HL-60 (cell line): ENCODE data around the gene VSIG1.

ENCODE experiments used
- POLR2AphosphoS5 ChIP-seq: IDR thresholded peaks from 2 replicates; pipeline ENCODE4 v1.6.1; 2012; ENCODE audit warnings: low read depth
- TF ChIP-seq, protein P1 (sequence below): IDR thresholded peaks from 2 replicates; pipeline ENCODE4 v1.6.1; 2012; ENCODE audit warnings: low read depth; ENCODE audit not compliant: insufficient replicate concordance
- TF ChIP-seq, protein P2 (sequence below): IDR thresholded peaks from one replicate; pipeline ENCODE4 v1.5.1; 2011; ENCODE audit warnings: low read length, control low read depth, inconsistent platforms; ENCODE audit not compliant: insufficient read depth

DNA sequence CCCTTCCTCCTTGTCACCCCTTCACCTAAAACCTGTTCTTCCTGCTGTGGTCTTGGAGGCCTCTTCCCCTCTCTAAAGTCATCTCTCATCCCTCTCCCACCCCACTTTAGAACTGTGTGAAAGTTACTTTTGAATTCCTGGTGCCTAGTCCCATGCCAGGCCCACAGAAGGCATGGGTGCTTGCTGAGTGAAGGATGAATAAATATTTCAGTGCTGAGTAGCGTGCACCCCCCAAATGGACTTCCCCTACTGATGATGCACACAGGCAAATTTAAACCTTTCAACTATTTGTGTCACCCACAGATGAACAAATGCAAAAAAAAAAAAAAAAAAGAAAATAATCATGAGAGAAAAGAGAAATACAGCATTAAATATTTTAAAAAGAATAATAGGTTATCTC is 26.7 kb downstream of the VSIG1 start:
- TF ChIP-seq, protein P1, sequence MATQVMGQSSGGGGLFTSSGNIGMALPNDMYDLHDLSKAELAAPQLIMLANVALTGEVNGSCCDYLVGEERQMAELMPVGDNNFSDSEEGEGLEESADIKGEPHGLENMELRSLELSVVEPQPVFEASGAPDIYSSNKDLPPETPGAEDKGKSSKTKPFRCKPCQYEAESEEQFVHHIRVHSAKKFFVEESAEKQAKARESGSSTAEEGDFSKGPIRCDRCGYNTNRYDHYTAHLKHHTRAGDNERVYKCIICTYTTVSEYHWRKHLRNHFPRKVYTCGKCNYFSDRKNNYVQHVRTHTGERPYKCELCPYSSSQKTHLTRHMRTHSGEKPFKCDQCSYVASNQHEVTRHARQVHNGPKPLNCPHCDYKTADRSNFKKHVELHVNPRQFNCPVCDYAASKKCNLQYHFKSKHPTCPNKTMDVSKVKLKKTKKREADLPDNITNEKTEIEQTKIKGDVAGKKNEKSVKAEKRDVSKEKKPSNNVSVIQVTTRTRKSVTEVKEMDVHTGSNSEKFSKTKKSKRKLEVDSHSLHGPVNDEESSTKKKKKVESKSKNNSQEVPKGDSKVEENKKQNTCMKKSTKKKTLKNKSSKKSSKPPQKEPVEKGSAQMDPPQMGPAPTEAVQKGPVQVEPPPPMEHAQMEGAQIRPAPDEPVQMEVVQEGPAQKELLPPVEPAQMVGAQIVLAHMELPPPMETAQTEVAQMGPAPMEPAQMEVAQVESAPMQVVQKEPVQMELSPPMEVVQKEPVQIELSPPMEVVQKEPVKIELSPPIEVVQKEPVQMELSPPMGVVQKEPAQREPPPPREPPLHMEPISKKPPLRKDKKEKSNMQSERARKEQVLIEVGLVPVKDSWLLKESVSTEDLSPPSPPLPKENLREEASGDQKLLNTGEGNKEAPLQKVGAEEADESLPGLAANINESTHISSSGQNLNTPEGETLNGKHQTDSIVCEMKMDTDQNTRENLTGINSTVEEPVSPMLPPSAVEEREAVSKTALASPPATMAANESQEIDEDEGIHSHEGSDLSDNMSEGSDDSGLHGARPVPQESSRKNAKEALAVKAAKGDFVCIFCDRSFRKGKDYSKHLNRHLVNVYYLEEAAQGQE = no peak
- TF ChIP-seq, protein P2, sequence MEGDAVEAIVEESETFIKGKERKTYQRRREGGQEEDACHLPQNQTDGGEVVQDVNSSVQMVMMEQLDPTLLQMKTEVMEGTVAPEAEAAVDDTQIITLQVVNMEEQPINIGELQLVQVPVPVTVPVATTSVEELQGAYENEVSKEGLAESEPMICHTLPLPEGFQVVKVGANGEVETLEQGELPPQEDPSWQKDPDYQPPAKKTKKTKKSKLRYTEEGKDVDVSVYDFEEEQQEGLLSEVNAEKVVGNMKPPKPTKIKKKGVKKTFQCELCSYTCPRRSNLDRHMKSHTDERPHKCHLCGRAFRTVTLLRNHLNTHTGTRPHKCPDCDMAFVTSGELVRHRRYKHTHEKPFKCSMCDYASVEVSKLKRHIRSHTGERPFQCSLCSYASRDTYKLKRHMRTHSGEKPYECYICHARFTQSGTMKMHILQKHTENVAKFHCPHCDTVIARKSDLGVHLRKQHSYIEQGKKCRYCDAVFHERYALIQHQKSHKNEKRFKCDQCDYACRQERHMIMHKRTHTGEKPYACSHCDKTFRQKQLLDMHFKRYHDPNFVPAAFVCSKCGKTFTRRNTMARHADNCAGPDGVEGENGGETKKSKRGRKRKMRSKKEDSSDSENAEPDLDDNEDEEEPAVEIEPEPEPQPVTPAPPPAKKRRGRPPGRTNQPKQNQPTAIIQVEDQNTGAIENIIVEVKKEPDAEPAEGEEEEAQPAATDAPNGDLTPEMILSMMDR = no peak
- TF ChIP-seq POLR2AphosphoS5 = no peak
